HepG2 (cell line): ENCODE results near the gene CD300C. TPM values are rescaled to one million over a fixed set of nuclear protein-coding genes. Genes with fewer than 3 reads are reported as not detected.

Experiments used
- ATAC-seq: fragments of 200-7000 bp; cut with Tn5 transposase; 3 replicates; pipeline ENCODE4 v1.9.1; 2020; ENCODE audit warnings: mild to moderate bottlenecking, moderate library complexity
- BruUV-seq: library from RNA; stranded (reverse); fragments of 400-500 nt; replicated peaks from 2 replicates; lab custom pipeline; 2021; lab: Mats Ljungman, UMichigan
- CTCF ChIA-PET: fragments of 300-600 bp; formaldehyde crosslinking; extraction: SDS; loops from one replicate; lab custom pipeline; 2021; ENCODE audit warnings: low total read pairs, inconsistent platforms, low intra/inter-chr PET ratio; lab: Yijun Ruan, JAX
- POLR2A ChIA-PET: fragments of 350-600 bp; sonication (Branson Sonifier 250); formaldehyde crosslinking; loops from one replicate; lab custom pipeline; 2020; ENCODE audit warnings: antibody characterized with exemption, inconsistent platforms; lab: Yijun Ruan, JAX
- DNase-seq: peaks from one replicate; pipeline ENCODE4 v3.0.0-alpha.2; 2015; ENCODE audit warnings: low spot score
- FAIRE-seq: peaks from 3 replicates; lab custom pipeline; 2011; peaks lifted over from hg19 to GRCh38; lab: Jason Lieb, UNC
- H2AFZ ChIP-seq: one replicate; pipeline ENCODE4 v1.6.1; 2011; ENCODE audit warnings: low read length, inconsistent platforms
- H3K27ac ChIP-seq: fragments of 300-600 bp; 3 replicates; pipeline ENCODE4 v1.8.0; 2011; ENCODE audit warnings: mixed run types, mild to moderate bottlenecking, mixed read lengths, low read length, inconsistent platforms; ENCODE audit not compliant: insufficient read depth; ENCODE audit errors: extremely low read length
- H3K27me3 ChIP-seq, 2 experiments: fragments of 200-600 bp in 1 of 2; 2 replicates in 1 of 2; 3 replicates in 1 of 2; pipeline versions ENCODE4 v1.6.0 to v1.8.0; 2011; ENCODE audit warnings: low read length in 2 of 2, mild to moderate bottlenecking in 2 of 2, moderate library complexity in 2 of 2, inconsistent platforms in 1 of 2; ENCODE audit not compliant: insufficient read depth in 2 of 2, control insufficient read depth in 1 of 2
- H3K36me3 ChIP-seq, 2 experiments: fragments of 200-600 bp in 1 of 2; replicated peaks in 1 of 2; 2 replicates in 1 of 2; 3 replicates in 1 of 2; pipeline versions ENCODE4 v1.5.1 to v1.8.0; 2011; ENCODE audit warnings: low read length in 2 of 2, inconsistent platforms in 1 of 2; ENCODE audit not compliant: insufficient read depth in 2 of 2, control insufficient read depth in 1 of 2
- H3K4me1 ChIP-seq: 2 replicates; pipeline ENCODE4 v1.5.1; 2012; ENCODE audit warnings: low read length, inconsistent platforms; ENCODE audit not compliant: insufficient read depth
- H3K4me2 ChIP-seq: 2 replicates; pipeline ENCODE4 v1.6.0; 2011; ENCODE audit warnings: low read depth, low read length, inconsistent platforms
- H3K4me3 ChIP-seq, 3 experiments: fragments of 200-600 bp in 1 of 3; sonication (generic), shearing (Covaris generic) in 1 of 3; replicated peaks in 1 of 3; 2 replicates each; pipeline ENCODE4 v1.5.1; 2011 to 2016; ENCODE audit warnings: low read length in 3 of 3, inconsistent platforms in 2 of 3, low read depth in 2 of 3, mild to moderate bottlenecking in 2 of 3, control low read depth in 1 of 3, mixed read lengths in 1 of 3; ENCODE audit not compliant: insufficient read depth in 1 of 3
- H3K79me2 ChIP-seq: one replicate; pipeline ENCODE4 v1.6.1; 2011; ENCODE audit warnings: low read length, inconsistent platforms; ENCODE audit not compliant: insufficient read depth
- H3K9ac ChIP-seq: 2 replicates; pipeline ENCODE4 v1.6.0; 2011; ENCODE audit warnings: mild to moderate bottlenecking, low read depth, low read length, inconsistent platforms; ENCODE audit not compliant: insufficient read depth
- H3K9me3 ChIP-seq: 2 replicates; pipeline ENCODE4 v1.5.1; 2012; ENCODE audit warnings: mild to moderate bottlenecking, low read length
- H4K20me1 ChIP-seq: 2 replicates; pipeline ENCODE4 v1.6.0; 2011; ENCODE audit warnings: inconsistent platforms, mild to moderate bottlenecking, low read length, moderate library complexity; ENCODE audit not compliant: insufficient read depth
- BCLAF1 ChIP-seq: fragments of 450-650 bp; IDR thresholded peaks from 2 replicates; pipeline ENCODE4 v1.6.1; 2017; ENCODE audit warnings: mild to moderate bottlenecking
- CREB1 ChIP-seq, 2 experiments: fragments of 450-650 bp in 1 of 2; IDR thresholded peaks; 2 replicates each; pipeline ENCODE4 v1.6.1; 2016 to 2017; ENCODE audit warnings: control low read depth in 1 of 2, mild to moderate bottlenecking in 1 of 2, missing compliant biosample characterization in 1 of 2, missing genetic modification characterization in 1 of 2
- ISX ChIP-seq: sonication (generic); formaldehyde crosslinking; conservative IDR thresholded peaks from 2 replicates; pipeline ENCODE4 v1.5.0; 2020; ENCODE audit warnings: missing genetic modification reagents
- MTF2 ChIP-seq: sonication (generic); formaldehyde crosslinking; IDR thresholded peaks from 2 replicates; pipeline ENCODE4 v1.5.0; 2020; ENCODE audit warnings: missing genetic modification reagents, borderline replicate concordance
- MYC ChIP-seq: sonication (generic); formaldehyde crosslinking; IDR thresholded peaks from 2 replicates; pipeline ENCODE4 v1.9.0; 2021; ENCODE audit warnings: missing genetic modification reagents, borderline replicate concordance
- NAIF1 ChIP-seq: sonication (generic); formaldehyde crosslinking; IDR thresholded peaks from 2 replicates; pipeline ENCODE4 v1.5.0; 2020; ENCODE audit warnings: mild to moderate bottlenecking, missing genetic modification reagents, borderline replicate concordance
- SP140L ChIP-seq: sonication (generic); formaldehyde crosslinking; IDR thresholded peaks from 2 replicates; pipeline ENCODE4 v1.4.0; 2020; ENCODE audit warnings: missing genetic modification reagents, borderline replicate concordance
- SPEN ChIP-seq: sonication (generic); formaldehyde crosslinking; IDR thresholded peaks from 2 replicates; pipeline ENCODE4 v1.5.1; 2020; ENCODE audit warnings: low read depth, mild to moderate bottlenecking, missing genetic modification reagents
- ZKSCAN1 ChIP-seq: fragments of 150-350 bp; IDR thresholded peaks from 2 replicates; pipeline ENCODE4 v1.6.1; 2014; ENCODE audit warnings: low read length
- ZNF263 ChIP-seq: sonication (generic); formaldehyde crosslinking; IDR thresholded peaks from 2 replicates; pipeline ENCODE4 v1.4.0; 2020; ENCODE audit warnings: missing genetic modification reagents
- ZNF703 ChIP-seq: sonication (generic); formaldehyde crosslinking; IDR thresholded peaks from 2 replicates; pipeline ENCODE4 v1.5.1; 2020; ENCODE audit warnings: missing genetic modification reagents, mild to moderate bottlenecking, moderate library complexity, borderline replicate concordance
- ZNF749 ChIP-seq: sonication (generic); formaldehyde crosslinking; IDR thresholded peaks from 2 replicates; pipeline ENCODE4 v1.8.0; 2022; ENCODE audit warnings: mild to moderate bottlenecking, missing genetic modification reagents, moderate library complexity, borderline replicate concordance
- WGBS: methylation state at CpG from one replicate; pipeline ENCODE4 v1.1.6; 2017; ENCODE audit warnings: low lambda C conversion rate; 5-methylcytosine and 5-hydroxymethylcytosine counted together
- in situ Hi-C: cut with HindIII; loops from 2 replicates; pipeline ENCODE4 v1.10.0; 2017; ENCODE audit warnings: low pct_unique_long_range_greater_than_20kb; ENCODE audit not compliant: extremely low pct_ligation_motif_present
- intact Hi-C: fragments of 100-400 bp; cut with micrococcal nuclease; formaldehyde crosslinking; loops from one replicate; pipeline ENCODE4 v1.10.0; 2022; ENCODE audit not compliant: unreplicated experiment
- polyA plus RNA-seq, 8 experiments: library from polyadenylated mRNA; depleted of rRNA in 3 of 8; stranded (reverse) in 7 of 8; unstranded in 1 of 8; fragments of >200 nt; fragmentation: Illumina TruSeq in 4 of 8; extraction: Trizol in 4 of 8; gene quantifications; 2 replicates each; pipeline versions ENCODE4 v1.2.1 to v1.2.3, GENCODE V29; 2011 to 2016; ENCODE audit warnings: low read depth in 4 of 8, missing spikeins in 1 of 8, mixed read lengths in 1 of 8; ENCODE audit not compliant: insufficient read depth in 1 of 8
- total RNA-seq, 5 experiments: library from RNA; depleted of rRNA; stranded (reverse); fragments of >200 nt; fragmentation: Illumina TruSeq; extraction: Trizol; gene quantifications; 2 replicates each; pipeline ENCODE4 v1.2.3, GENCODE V29; 2016; ENCODE audit warnings: low read depth in 1 of 5
- TF ChIP-seq, protein P1 (sequence below): sonication (generic); formaldehyde crosslinking; IDR thresholded peaks from 2 replicates; pipeline ENCODE4 v1.5.1; 2020; ENCODE audit warnings: missing genetic modification reagents, mild to moderate bottlenecking, borderline replicate concordance

CD300C gene
- total and polyA plus RNA-seq, 2 of the 13 experiments (the other 11 are each of a cell fraction or from before 2014, with no cell fraction given), result not detected

DNA sequence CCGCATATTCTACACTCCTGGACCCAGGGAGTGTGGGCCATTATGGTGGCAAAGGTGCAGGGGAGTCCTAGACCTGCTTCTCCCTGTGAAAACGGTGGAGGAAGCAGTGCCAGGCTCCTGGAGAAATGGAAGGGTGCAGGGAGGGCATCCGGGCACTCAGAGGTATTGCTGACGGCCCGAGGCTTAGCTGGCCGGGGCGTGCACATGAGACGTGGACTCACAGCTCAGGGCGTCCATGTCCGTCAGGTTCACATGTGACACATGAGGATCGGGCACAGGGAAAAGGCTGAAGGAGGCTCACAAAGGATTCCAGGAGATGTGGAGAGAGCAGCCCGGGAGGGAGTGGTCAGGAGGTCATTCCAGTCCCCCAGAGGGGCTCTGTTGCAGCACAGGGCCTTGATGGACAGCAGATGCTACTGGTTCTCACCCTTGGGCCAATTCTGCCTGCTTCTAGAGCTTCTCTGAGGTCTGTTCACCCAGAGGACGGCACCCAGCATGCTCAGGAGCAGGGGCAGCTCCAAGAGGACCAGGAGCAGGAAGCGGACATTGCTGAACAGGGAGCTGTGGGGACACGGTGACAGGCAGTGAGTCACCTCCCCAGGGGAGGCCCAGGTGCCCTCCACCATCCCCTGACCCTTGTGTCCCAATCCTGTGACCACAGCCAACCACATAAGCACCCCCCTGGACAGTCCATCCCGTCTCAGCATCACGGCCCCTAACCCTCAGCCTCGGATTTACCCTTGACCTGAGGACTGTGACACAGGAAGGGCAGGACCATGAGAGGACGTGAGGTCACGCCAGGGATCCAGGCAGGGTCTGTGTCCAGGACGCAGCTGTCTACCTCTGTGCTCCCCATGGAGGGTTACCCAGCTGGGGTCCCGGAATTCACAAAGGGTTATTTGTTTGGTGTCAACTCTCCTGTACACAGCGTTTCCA lies 4.5 kb downstream of the CD300C start:
- H3K4me1 ChIP-seq, result no peaks in the 10 kb centered on the region
- WGBS, result 11% methylated on average over 19 of the region's 23 CpGs
- in situ Hi-C loops (no loop called here), intact Hi-C loops (no loop called here)
- H3K4me3 ChIP-seq, result no peak overlapping the region
- no peak overlapping the region for H2AFZ ChIP-seq
- ATAC-seq, result no peak
- H3K79me2 ChIP-seq, result no peaks in the 10 kb centered on the region
- no peak overlapping the region for H3K9ac ChIP-seq
- H3K27me3 ChIP-seq, result peaks cover 30 to 88% of the 10 kb centered on the region in 2 experiments
- H3K4me2 ChIP-seq, result no peak overlapping the region
- CTCF ChIA-PET, result no interaction called here
- no peak overlapping the region for H3K27ac ChIP-seq
- TF ChIP-seq ZKSCAN1, result no peak
- peak; percentile 22; the same call in 1 of the 2 replicates for TF ChIP-seq CREB1 (IDR thresholded peaks at IDR 0.05)
- TF ChIP-seq CREB1 (CRISPR knock-in tag; IDR thresholded peaks at IDR 0.05), result no peak
- POLR2A ChIA-PET, result no interaction called here
- no peaks in the 10 kb centered on the region for H3K9me3 ChIP-seq
- DNase-seq, result no peak
- no TSS peak for BruUV-seq
- no peak for FAIRE-seq
- no peaks in the 10 kb centered on the region for H4K20me1 ChIP-seq
- no peaks in the 10 kb centered on the region for H3K36me3 ChIP-seq

DNA sequence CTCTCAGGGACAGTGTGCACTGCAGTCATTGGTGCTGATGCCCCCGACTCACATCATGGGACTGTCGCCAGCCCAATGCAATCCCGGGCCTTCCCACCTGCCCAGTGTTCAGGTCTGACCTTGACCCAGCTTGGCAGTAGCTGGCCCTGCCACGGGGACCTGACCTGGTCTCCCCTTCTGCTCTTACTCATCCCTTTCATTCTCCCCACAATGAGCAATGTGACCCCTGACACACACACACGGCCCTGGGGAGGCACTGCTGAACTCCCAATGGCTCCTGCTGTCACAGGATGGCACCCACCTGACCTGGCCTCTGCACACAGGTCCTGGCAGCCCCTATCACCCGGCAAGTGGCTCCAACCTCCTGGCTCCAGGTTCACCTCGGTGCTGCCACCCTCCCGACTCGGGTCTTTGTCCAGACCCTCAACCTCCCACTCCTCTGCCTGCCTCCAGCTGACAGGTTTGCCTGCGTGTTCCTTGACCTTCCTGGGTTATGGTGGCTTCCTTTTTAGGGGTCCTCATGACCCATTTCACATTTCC lies 6.6 kb downstream of the CD300C start:
- no TSS peak for BruUV-seq
- Histone ChIP-seq H3K27ac (no peak overlapping the region), H3K36me3 (no peaks in the 10 kb centered on the region), H3K4me1 (no peaks in the 10 kb centered on the region), H3K9me3 (no peaks in the 10 kb centered on the region), H4K20me1 (no peaks in the 10 kb centered on the region), H3K4me3 (no peak overlapping the region), H3K27me3 (peaks cover 19 to 68% of the 10 kb centered on the region in 2 experiments), H2AFZ (no peak overlapping the region), H3K9ac (no peak overlapping the region), H3K4me2 (no peak overlapping the region), H3K79me2 (no peaks in the 10 kb centered on the region)
- FAIRE-seq (no peak), DNase-seq (no peak), ATAC-seq (no peak)
- CTCF ChIA-PET, result no interaction called here
- in situ Hi-C loops, result no loop called here
- POLR2A ChIA-PET, result no interaction called here
- 1% methylated on average over 10 of the region's 10 CpGs for WGBS
- intact Hi-C loops, result no loop called here
- TF ChIP-seq ZNF703, result no peak
- TF ChIP-seq ISX (CRISPR knock-in tag), result no peak
- TF ChIP-seq ZNF749 (CRISPR knock-in tag), result no peak
- no peak for TF ChIP-seq MTF2 (CRISPR knock-in tag)
- no peak for TF ChIP-seq BCLAF1
- TF ChIP-seq SP140L (CRISPR knock-in tag), result no peak
- TF ChIP-seq, protein P1, sequence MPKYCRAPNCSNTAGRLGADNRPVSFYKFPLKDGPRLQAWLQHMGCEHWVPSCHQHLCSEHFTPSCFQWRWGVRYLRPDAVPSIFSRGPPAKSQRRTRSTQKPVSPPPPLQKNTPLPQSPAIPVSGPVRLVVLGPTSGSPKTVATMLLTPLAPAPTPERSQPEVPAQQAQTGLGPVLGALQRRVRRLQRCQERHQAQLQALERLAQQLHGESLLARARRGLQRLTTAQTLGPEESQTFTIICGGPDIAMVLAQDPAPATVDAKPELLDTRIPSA, result no peak
- TF ChIP-seq SPEN (CRISPR knock-in tag), result no peak
- TF ChIP-seq MYC (CRISPR knock-in tag), result no peak
- TF ChIP-seq ZNF263, result no peak
- no peak for TF ChIP-seq NAIF1
